HG02852 (cell line): ENCODE measurements around the gene VCX3B.
"Not testable (repeated sequence)": the region's sequence is repeated elsewhere in the genome, so short reads cannot be mapped to it uniquely, and the experiment has no call there.

Source experiments
- ATAC-seq: cut with Tn5 transposase; IDR thresholded peaks from one replicate; pipeline ENCODE4 v1.9.1; 2021; ENCODE audit warnings: mild to moderate bottlenecking, moderate library complexity; ENCODE audit not compliant: unreplicated experiment

The VCX3B gene

GRCh38 chrX:8464530-8464929 lies at the start of gene VCX3B:
Gene VCX3B (plus strand): TSS chrX:8464830. CDS start chrX:8465451, 621 bp downstream.
- ATAC-seq, result not testable (repeated sequence)

GRCh38 chrX:8418301-8418700 lies 46.3 kb upstream of the VCX3B start:
- no peak for ATAC-seq

- no peak for ATAC-seq
Observed at GRCh38 chrX:8424912-8425311, 39.7 kb upstream of the VCX3B start.

- no peak for ATAC-seq
Observed at GRCh38 chrX:8429692-8430249, 34.9 kb upstream of the VCX3B start.

- ATAC-seq, result no peak
Observed at GRCh38 chrX:8430444-8430843, 34.2 kb upstream of the VCX3B start.

- ATAC-seq, result no peak
Observed at GRCh38 chrX:8432396-8432795, 32.2 kb upstream of the VCX3B start.

GRCh38 chrX:8433109-8434062 lies 31.2 kb upstream of the VCX3B start:
- no peak for ATAC-seq

GRCh38 chrX:8447368-8447767 lies 17.3 kb upstream of the VCX3B start:
- ATAC-seq, result no peak

GRCh38 chrX:8452343-8452742 lies 12.3 kb upstream of the VCX3B start:
- ATAC-seq, result not testable (repeated sequence)

- ATAC-seq, result no peak
Observed at GRCh38 chrX:8453611-8454010, 11.0 kb upstream of the VCX3B start.

GRCh38 chrX:8455557-8455956 lies 9.1 kb upstream of the VCX3B start:
- no peak for ATAC-seq

GRCh38 chrX:8462488-8462887 lies 2.1 kb upstream of the VCX3B start:
- no peak for ATAC-seq

- no peak for ATAC-seq
Observed at GRCh38 chrX:8484360-8484949, 19.8 kb downstream of the VCX3B start.

GRCh38 chrX:8495036-8495435 lies 30.4 kb downstream of the VCX3B start:
- ATAC-seq, result not testable (repeated sequence)

GRCh38 chrX:8500203-8500602 lies 35.6 kb downstream of the VCX3B start:
- no peak for ATAC-seq

- not testable (repeated sequence) for ATAC-seq
Observed at GRCh38 chrX:8502101-8502500, 37.5 kb downstream of the VCX3B start.

GRCh38 chrX:8504451-8504850 lies 39.8 kb downstream of the VCX3B start:
- no peak for ATAC-seq
